Liver (tissue), 9 donors: ENCODE measurements around the gene GRIP2. TPM values are rescaled to one million over a fixed set of nuclear protein-coding genes. Genes with fewer than 3 reads are reported as not detected.

Experiments
- DNase-seq: peaks from one replicate; pipeline ENCODE4 v3.0.0-alpha.2; 2017; ENCODE audit warnings: low spot score
- H3K27ac ChIP-seq, 2 donors: one replicate each; pipeline ENCODE4 v1.7.0; 2013; ENCODE audit warnings: inconsistent platforms in 2 of 2, low read length in 2 of 2, control low read depth in 1 of 2, low read depth in 1 of 2, mild to moderate bottlenecking in 1 of 2
- H3K27me3 ChIP-seq, 4 donors: one replicate each; pipeline versions ENCODE4 v1.6.1 to v1.7.0; 2013; ENCODE audit warnings: low read length in 3 of 4, inconsistent platforms in 1 of 4, mild to moderate bottlenecking in 1 of 4, moderate library complexity in 1 of 4; ENCODE audit not compliant: control insufficient read depth in 4 of 4, insufficient read depth in 4 of 4
- H3K36me3 ChIP-seq, 4 donors: one replicate each; pipeline versions ENCODE4 v1.6.1 to v1.7.0; 2013; ENCODE audit warnings: low read length in 3 of 4, mild to moderate bottlenecking in 3 of 4, low read depth in 1 of 4, moderate library complexity in 1 of 4; ENCODE audit not compliant: control insufficient read depth in 4 of 4, insufficient read depth in 3 of 4
- H3K4me1 ChIP-seq, 4 donors: one replicate each; pipeline versions ENCODE4 v1.6.1 to v1.7.0; 2013; ENCODE audit warnings: low read length in 3 of 4, mild to moderate bottlenecking in 3 of 4, moderate library complexity in 1 of 4; ENCODE audit not compliant: control insufficient read depth in 4 of 4, insufficient read depth in 4 of 4
- H3K4me3 ChIP-seq, 3 donors: one replicate each; pipeline versions ENCODE4 v1.6.1 to v1.7.0; 2013; ENCODE audit warnings: low read length in 3 of 3, control low read depth in 1 of 3, low read depth in 1 of 3, mild to moderate bottlenecking in 1 of 3
- H3K9ac ChIP-seq, 2 donors: one replicate each; pipeline ENCODE4 v1.7.0; 2013; ENCODE audit warnings: low read length in 2 of 2, mild to moderate bottlenecking in 2 of 2, moderate library complexity in 2 of 2, control low read depth in 1 of 2, low read depth in 1 of 2
- H3K9me3 ChIP-seq, 4 donors: one replicate each; pipeline versions ENCODE4 v1.6.1 to v1.7.0; 2013; ENCODE audit warnings: low read length in 3 of 4; ENCODE audit not compliant: control insufficient read depth in 4 of 4
- ATF3 ChIP-seq: IDR thresholded peaks from 2 replicates; pipeline ENCODE4 v1.6.1; 2016; ENCODE audit warnings: antibody characterized with exemption
- CTCF ChIP-seq: fragments of 150-350 bp; IDR thresholded peaks from 2 replicates; pipeline ENCODE4 v1.5.1; 2017; ENCODE audit warnings: improper control_type of control experiment, low read depth, low read length; ENCODE audit not compliant: missing input control
- EGR1 ChIP-seq, 2 donors: IDR thresholded peaks; 2 replicates each; pipeline ENCODE4 v1.6.1; 2016 to 2018; ENCODE audit warnings: antibody characterized with exemption in 2 of 2, low read depth in 2 of 2
- FOXA1 ChIP-seq: IDR thresholded peaks from 2 replicates; pipeline ENCODE4 v1.6.1; 2016; ENCODE audit warnings: antibody characterized with exemption
- FOXA2 ChIP-seq: IDR thresholded peaks from 2 replicates; pipeline ENCODE4 v1.6.1; 2016; ENCODE audit warnings: antibody characterized with exemption
- GABPA ChIP-seq, 2 donors: IDR thresholded peaks in 1 of 2; conservative IDR thresholded peaks in 1 of 2; 2 replicates each; pipeline ENCODE4 v1.6.1; 2016; ENCODE audit warnings: antibody characterized with exemption in 2 of 2, mild to moderate bottlenecking in 1 of 2, moderate library complexity in 1 of 2
- HNF4A ChIP-seq, 2 donors: conservative IDR thresholded peaks; 2 replicates each; pipeline ENCODE4 v1.6.1; 2016; ENCODE audit warnings: antibody characterized with exemption in 2 of 2, mild to moderate bottlenecking in 2 of 2
- HNF4G ChIP-seq: IDR thresholded peaks from 2 replicates; pipeline ENCODE4 v1.6.1; 2016; ENCODE audit warnings: antibody characterized with exemption
- JUND ChIP-seq, 2 donors: IDR thresholded peaks; 2 replicates each; pipeline ENCODE4 v1.6.1; 2016; ENCODE audit warnings: antibody characterized with exemption in 2 of 2
- NR2F2 ChIP-seq: IDR thresholded peaks from 2 replicates; pipeline ENCODE4 v1.6.1; 2016; ENCODE audit warnings: antibody characterized with exemption
- RAD21 ChIP-seq, 2 donors: IDR thresholded peaks; 2 replicates each; pipeline ENCODE4 v1.6.1; 2016; ENCODE audit warnings: antibody characterized with exemption in 2 of 2, mild to moderate bottlenecking in 2 of 2
- RXRA ChIP-seq, 2 donors: IDR thresholded peaks; 2 replicates each; pipeline ENCODE4 v1.6.1; 2017 to 2018; ENCODE audit warnings: antibody characterized with exemption in 2 of 2, mild to moderate bottlenecking in 1 of 2
- SP1 ChIP-seq: IDR thresholded peaks from 2 replicates; pipeline ENCODE4 v1.6.1; 2018; ENCODE audit warnings: antibody characterized with exemption, mild to moderate bottlenecking
- TAF1 ChIP-seq: conservative IDR thresholded peaks from 2 replicates; pipeline ENCODE4 v1.6.1; 2016; ENCODE audit warnings: antibody characterized with exemption, mild to moderate bottlenecking
- WGBS: extraction: QIAGEN DNeasy Blood & Tissue Kit; methylation state at CpG from one replicate; pipeline ENCODE4 v1.1.7; 2013; 5-methylcytosine and 5-hydroxymethylcytosine counted together
- polyA plus RNA-seq, 2 donors: library from polyadenylated mRNA; stranded (reverse) in 1 of 2; unstranded in 1 of 2; fragments of 200-250 nt in 1 of 2; fragments of >200 nt in 1 of 2; fragmentation: Nextera tagmentation in 1 of 2; extraction: Ambion mirVana in 1 of 2; gene quantifications; one replicate each; pipeline versions ENCODE4 v1.2.1 to v1.2.3, GENCODE V29; 2013 to 2015
- total RNA-seq, 2 donors: library from RNA; depleted of rRNA; stranded (reverse); fragments of >200 nt; gene quantifications; one replicate each; pipeline ENCODE4 v1.2.3, GENCODE V29; 2014
- TF ChIP-seq, protein P1 (sequence below): IDR thresholded peaks from 2 replicates; pipeline ENCODE4 v1.6.1; 2016; ENCODE audit warnings: antibody characterized with exemption, mild to moderate bottlenecking
- TF ChIP-seq, protein P2 (sequence below): IDR thresholded peaks from 2 replicates; pipeline ENCODE4 v1.6.1; 2016; ENCODE audit warnings: antibody characterized with exemption
- donor health status: healthy.
- donor health status: healthy.
- donor health status: healthy.
- donor health status: healthy.
- donor health status: healthy.

GRIP2 gene
- total and polyA plus RNA-seq, 4 donors: 0.05 to 0.33 (median 0.09) TPM; not detected in 1

- WGBS: 88% methylated on average over 9 of the region's 9 CpGs
- no peaks in the 10 kb centered on the region for H3K4me1 ChIP-seq
- H3K9me3 ChIP-seq: no peaks in the 10 kb centered on the region
- no peaks in the 10 kb centered on the region for H3K27me3 ChIP-seq
- no peak for TF ChIP-seq SP1
- no peak for DNase-seq
- no peak overlapping the region for H3K27ac ChIP-seq
- H3K9ac ChIP-seq: no peak overlapping the region
- no peaks in the 10 kb centered on the region for H3K36me3 ChIP-seq
- no peak overlapping the region for H3K4me3 ChIP-seq
These were observed 15.1 kb downstream of the GRIP2 start for GRCh38 chr3:14524920-14525660.

GRCh38 chr3:14524311-14524711, 15.8 kb downstream of the GRIP2 start:
- Histone ChIP-seq H3K4me1 (no peaks in the 10 kb centered on the region), H3K27ac (no peak overlapping the region), H3K9me3 (no peaks in the 10 kb centered on the region), H3K9ac (no peak overlapping the region), H3K36me3 (no peaks in the 10 kb centered on the region), H3K27me3 (no peaks in the 10 kb centered on the region), H3K4me3 (no peak overlapping the region)
- WGBS: 94% methylated on average over 14 of the region's 14 CpGs
- no peak for TF ChIP-seq FOXA2
- no peak for DNase-seq

DNA sequence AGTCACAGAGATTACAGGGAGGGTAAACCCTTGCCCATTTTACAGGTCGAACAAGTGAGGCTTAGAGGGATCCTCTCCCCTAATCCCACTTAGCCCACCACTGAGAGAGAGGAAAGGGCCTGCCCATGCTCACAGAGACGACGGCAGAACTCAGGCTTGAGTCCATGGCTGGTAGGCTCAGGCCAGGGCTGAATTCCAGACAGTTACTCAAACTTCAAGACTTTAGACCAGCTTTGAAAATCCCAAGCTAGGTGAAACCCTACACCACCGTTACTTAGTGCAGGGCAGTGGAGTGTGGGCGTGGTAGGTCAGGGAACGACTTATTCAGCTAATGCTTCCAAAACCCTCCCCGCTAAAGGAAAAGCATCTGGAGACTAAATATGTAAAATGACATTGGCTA, 16.4 kb downstream of the GRIP2 start:
- DNase-seq: no peak

More for the DNA sequence above, 16.4 kb downstream of the GRIP2 start:
- TF ChIP-seq RAD21 (IDR thresholded peaks at IDR 0.05) (no peak), HNF4G (no peak), HNF4A (conservative IDR thresholded peaks at IDR 0.05) (no peak), GABPA (IDR thresholded peaks at IDR 0.05 in 1 of 2, conservative IDR thresholded peaks at IDR 0.05 in 1 of 2) (no peak), FOXA1 (no peak), FOXA2 (no peak), CTCF (no peak), ATF3 (no peak), RXRA (IDR thresholded peaks at IDR 0.05) (no peak), SP1 (no peak), TAF1 (no peak), JUND (IDR thresholded peaks at IDR 0.05) (no peak), NR2F2 (no peak), EGR1 (IDR thresholded peaks at IDR 0.05; ENCODE audit: low read depth in 2 of 2) (no peak)
- TF ChIP-seq, protein P1, sequence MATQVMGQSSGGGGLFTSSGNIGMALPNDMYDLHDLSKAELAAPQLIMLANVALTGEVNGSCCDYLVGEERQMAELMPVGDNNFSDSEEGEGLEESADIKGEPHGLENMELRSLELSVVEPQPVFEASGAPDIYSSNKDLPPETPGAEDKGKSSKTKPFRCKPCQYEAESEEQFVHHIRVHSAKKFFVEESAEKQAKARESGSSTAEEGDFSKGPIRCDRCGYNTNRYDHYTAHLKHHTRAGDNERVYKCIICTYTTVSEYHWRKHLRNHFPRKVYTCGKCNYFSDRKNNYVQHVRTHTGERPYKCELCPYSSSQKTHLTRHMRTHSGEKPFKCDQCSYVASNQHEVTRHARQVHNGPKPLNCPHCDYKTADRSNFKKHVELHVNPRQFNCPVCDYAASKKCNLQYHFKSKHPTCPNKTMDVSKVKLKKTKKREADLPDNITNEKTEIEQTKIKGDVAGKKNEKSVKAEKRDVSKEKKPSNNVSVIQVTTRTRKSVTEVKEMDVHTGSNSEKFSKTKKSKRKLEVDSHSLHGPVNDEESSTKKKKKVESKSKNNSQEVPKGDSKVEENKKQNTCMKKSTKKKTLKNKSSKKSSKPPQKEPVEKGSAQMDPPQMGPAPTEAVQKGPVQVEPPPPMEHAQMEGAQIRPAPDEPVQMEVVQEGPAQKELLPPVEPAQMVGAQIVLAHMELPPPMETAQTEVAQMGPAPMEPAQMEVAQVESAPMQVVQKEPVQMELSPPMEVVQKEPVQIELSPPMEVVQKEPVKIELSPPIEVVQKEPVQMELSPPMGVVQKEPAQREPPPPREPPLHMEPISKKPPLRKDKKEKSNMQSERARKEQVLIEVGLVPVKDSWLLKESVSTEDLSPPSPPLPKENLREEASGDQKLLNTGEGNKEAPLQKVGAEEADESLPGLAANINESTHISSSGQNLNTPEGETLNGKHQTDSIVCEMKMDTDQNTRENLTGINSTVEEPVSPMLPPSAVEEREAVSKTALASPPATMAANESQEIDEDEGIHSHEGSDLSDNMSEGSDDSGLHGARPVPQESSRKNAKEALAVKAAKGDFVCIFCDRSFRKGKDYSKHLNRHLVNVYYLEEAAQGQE: no peak
- TF ChIP-seq, protein P2, sequence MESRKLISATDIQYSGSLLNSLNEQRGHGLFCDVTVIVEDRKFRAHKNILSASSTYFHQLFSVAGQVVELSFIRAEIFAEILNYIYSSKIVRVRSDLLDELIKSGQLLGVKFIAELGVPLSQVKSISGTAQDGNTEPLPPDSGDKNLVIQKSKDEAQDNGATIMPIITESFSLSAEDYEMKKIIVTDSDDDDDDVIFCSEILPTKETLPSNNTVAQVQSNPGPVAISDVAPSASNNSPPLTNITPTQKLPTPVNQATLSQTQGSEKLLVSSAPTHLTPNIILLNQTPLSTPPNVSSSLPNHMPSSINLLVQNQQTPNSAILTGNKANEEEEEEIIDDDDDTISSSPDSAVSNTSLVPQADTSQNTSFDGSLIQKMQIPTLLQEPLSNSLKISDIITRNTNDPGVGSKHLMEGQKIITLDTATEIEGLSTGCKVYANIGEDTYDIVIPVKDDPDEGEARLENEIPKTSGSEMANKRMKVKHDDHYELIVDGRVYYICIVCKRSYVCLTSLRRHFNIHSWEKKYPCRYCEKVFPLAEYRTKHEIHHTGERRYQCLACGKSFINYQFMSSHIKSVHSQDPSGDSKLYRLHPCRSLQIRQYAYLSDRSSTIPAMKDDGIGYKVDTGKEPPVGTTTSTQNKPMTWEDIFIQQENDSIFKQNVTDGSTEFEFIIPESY: no peak
- H3K27me3 ChIP-seq: no peaks in the 10 kb centered on the region
- no peaks in the 10 kb centered on the region for H3K4me1 ChIP-seq
- 75% methylated on average over 7 of the region's 7 CpGs for WGBS
- H3K4me3 ChIP-seq: no peak overlapping the region
- no peaks in the 10 kb centered on the region for H3K9me3 ChIP-seq
- H3K9ac ChIP-seq: no peak overlapping the region
- H3K36me3 ChIP-seq: no peaks in the 10 kb centered on the region
- H3K27ac ChIP-seq: no peak overlapping the region
